T47D (cell line): Measurements from ENCODE around the gene DGKK.

Source experiments
- DNase-seq, 2 experiments: peaks; one replicate each; pipeline versions ENCODE4 v3.0.0 to v3.0.0-alpha.2; 2011 to 2012; ENCODE audit warnings: low read depth in 1 of 2, low spot score in 1 of 2
- JUND ChIP-seq: IDR thresholded peaks from 2 replicates; pipeline ENCODE4 v1.6.1; 2012; ENCODE audit warnings: low read depth
- in situ Hi-C: cut with HindIII; loops from 2 replicates; pipeline ENCODE4 v1.10.0; 2016; ENCODE audit warnings: low sequenced_read_pairs, low pct_unique_long_range_greater_than_20kb

DGKK gene, protein sequence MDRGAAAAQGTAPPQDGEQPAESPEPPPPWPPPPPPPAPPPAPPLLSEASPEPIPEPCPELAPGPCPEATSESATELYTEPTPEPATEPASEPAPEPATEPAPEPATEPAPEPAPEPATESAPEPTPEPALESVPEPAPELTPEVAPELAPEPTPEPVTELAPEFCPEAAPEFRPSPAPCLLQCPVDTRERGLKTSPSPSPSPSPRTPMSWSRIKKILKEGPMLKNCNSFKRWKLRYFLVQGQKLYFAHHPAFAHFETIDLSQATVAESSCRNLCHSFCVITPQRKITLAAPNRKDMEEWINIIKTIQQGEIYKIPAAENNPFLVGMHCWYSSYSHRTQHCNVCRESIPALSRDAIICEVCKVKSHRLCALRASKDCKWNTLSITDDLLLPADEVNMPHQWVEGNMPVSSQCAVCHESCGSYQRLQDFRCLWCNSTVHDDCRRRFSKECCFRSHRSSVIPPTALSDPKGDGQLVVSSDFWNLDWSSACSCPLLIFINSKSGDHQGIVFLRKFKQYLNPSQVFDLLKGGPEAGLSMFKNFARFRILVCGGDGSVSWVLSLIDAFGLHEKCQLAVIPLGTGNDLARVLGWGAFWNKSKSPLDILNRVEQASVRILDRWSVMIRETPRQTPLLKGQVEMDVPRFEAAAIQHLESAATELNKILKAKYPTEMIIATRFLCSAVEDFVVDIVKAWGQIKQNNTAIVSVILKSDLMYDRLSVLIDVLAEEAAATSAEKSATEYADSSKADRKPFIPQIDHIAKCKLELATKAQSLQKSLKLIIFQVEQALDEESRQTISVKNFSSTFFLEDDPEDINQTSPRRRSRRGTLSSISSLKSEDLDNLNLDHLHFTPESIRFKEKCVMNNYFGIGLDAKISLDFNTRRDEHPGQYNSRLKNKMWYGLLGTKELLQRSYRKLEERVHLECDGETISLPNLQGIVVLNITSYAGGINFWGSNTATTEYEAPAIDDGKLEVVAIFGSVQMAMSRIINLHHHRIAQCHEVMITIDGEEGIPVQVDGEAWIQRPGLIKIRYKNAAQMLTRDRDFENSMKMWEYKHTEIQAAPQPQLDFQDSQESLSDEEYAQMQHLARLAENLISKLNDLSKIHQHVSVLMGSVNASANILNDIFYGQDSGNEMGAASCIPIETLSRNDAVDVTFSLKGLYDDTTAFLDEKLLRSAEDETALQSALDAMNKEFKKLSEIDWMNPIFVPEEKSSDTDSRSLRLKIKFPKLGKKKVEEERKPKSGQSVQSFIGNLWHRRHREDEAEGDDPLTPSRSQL

GRCh38 chrX:50470103-50471031 is at the start of gene DGKK:
Gene DGKK, minus strand, starts transcription at chrX:50470825. Its CDS starts 147 bp downstream, at chrX:50470678.
- in situ Hi-C loops: no loop called here
- TF ChIP-seq JUND: no peak
- no peak for DNase-seq

DNA sequence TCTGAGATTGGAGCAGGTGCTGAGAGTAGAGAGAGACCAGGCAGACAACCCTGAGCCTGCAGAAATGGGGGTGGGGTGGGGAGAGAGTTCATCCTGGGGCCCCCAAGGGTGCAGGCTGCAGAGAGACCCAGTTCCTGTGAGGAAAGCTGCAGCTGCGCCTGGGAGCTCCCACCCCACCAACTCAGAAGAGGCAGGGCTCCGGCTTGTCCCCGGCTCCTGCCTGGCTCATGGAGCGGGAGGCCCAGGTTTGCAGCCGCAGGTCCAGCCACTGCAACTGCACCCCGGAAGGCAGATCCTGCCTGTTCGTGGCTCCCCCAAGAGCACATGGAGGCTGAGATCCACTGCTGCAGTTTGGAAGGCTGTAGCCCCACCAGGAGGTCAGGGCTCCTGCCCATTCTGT is 44.2 kb upstream of the DGKK start:
- no peak for DNase-seq
- in situ Hi-C loops: no loop called here
- TF ChIP-seq JUND: no peak

DNA sequence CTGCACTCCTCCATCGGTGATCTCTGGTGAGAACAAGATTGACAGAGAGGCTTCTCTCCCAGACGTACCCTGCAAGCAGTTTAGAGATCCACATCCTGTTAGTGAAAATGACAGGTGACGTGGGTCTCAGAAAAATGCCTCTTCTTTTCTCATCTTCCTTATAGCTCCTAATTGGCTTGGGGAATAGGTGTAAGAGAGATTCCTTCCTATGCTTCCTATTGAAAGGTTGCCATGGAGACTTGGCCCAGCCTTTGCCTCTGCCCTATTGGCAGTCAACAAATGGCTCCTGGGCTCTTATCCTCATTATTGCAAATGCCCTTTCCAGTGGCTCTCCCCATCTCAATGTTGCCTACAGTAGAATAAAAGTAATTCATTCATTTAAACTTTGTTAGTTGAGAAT is 26.5 kb upstream of the DGKK start:
- TF ChIP-seq JUND: no peak
- in situ Hi-C loops: no loop called here
- DNase-seq: no peak

DNA sequence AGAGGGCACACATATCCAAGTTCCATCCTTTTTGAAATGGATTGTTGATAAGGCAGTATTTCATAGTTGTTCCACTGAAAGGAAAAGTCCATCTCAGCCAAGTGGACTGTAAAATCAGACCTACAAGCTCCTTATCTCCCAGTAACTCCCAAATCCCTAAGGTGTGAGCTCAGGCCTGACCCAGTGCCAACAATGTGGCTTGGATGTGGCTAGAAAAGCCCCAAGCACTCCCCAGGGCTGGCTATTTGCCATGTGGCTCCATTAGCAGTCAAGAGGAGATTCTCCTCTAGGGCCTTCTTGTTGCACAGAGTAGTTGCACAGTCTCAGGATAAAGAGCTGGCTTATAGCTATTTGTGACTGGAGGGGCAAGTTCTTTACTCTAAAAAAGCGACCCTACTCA is 25.0 kb upstream of the DGKK start:
- in situ Hi-C loops: no loop called here
- no peak for DNase-seq
- TF ChIP-seq JUND: no peak

- no peak for DNase-seq
- TF ChIP-seq JUND: no peak
- in situ Hi-C loops: no loop called here
Measured at GRCh38 chrX:50492720-50493119, 22.1 kb upstream of the DGKK start.

DNA sequence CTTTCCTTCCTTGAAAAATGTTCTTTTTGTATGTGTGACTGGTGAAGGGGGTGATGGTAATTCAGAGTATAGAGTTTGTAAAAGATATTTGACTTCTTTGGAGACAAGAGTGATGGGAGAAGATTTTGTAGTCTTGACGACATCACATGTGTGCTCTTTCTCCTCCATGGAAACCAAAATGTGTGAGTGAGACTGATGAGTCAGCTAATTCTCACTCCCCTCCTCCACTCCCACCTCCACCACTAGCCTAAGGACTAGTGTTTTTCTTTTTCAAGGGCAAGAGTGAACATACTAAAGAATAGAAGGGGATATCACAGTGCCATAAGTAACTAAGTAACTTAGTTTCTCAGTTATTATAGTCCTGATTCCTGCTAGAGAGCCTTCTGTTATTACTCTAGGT is 14.0 kb upstream of the DGKK start:
- DNase-seq: no peak
- in situ Hi-C loops: no loop called here
- TF ChIP-seq JUND: no peak

DNA sequence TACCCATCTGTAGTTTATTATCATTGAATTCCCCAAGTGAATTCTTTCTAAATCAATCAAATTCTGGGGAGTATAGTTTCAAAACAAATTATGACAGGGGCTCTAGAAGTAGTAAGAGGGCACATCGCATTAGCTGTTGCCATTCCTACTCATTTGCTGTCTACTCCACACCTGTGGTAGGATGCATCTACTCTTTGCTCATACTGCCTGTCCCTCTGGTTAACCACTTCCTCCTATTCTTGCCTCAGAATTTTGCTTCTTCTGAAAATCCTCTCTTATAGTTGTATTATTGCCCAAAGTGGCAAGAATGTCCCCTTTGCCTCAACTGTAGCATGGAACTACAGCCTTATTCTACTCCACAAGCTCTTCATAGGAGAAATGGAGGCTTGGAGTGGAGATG is 12.7 kb upstream of the DGKK start:
- DNase-seq: no peak
- TF ChIP-seq JUND: no peak
- in situ Hi-C loops: no loop called here

DNA sequence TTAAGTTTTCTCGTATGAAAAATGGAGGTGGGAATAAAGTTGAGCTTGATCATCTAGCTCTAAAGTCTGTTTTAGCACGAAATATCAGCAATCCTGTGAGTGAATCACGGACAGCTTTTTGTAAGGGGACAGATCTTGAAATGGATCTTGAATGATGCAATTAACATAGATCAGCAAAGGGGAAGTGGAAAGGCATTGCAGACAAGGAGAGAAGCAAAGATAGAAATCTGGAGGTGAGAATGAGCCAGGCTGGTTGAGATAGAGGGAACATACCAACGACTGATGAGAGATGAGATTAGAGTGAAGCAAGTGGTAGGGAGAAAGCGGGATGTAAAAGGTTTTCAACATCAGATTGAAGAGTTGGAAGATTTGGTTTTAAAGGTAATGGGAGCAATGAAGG is 4.6 kb upstream of the DGKK start:
- DNase-seq: no peak
- TF ChIP-seq JUND: no peak
- in situ Hi-C loops: no loop called here

GRCh38 chrX:50471390-50471789 is 765 bp upstream of the DGKK start:
- no peak for TF ChIP-seq JUND
- DNase-seq: peak in 1 of 2 experiments; percentile 1
- in situ Hi-C loops: no loop called here

DNA sequence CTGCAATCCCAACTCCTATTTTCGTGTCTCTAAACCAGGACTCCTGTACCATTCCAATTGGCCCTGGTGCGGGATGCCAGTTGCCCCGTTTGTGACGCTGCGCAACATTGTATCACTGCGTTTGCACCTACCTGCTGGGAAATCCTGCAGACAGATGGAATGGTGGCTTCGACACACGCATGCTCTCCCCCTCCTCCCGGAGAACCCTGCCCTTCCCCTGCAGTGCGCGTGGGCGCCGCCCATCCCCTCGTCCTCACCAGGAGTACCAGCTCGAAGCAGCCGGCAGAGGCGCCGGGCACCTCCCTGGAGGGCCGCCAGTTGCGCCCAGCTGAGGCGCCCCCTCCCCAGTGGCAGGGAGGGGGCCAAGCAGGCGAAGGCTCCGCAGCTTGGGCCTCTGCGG is 1.4 kb downstream of the DGKK start:
- no peak for DNase-seq
- in situ Hi-C loops: no loop called here
- TF ChIP-seq JUND: no peak

DNA sequence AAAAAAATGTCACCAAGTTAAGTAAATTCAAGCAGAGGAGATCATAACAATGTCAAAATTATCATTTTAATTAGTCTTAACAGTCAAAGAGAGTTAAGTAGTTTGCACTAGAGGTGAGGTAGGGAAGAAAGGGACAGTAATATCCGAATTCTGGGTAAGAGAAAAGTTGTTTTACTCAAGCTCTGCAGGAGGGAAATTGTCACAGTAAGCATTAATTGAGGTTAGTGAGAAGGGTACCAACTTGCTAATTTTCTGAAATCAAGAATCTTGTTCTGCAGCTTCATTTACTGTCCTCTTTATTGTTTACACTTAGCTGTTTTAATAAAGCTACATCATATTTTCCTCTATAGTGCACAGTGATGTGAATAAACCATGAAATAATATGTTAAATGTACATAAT is 11.0 kb downstream of the DGKK start:
- DNase-seq: no peak
- TF ChIP-seq JUND: no peak
- in situ Hi-C loops: no loop called here

- TF ChIP-seq JUND: no peak
- in situ Hi-C loops: no loop called here
- DNase-seq: no peak
Measured at GRCh38 chrX:50458483-50458882, 12.1 kb downstream of the DGKK start.
